ENCODE data around the gene DHRS7B.
"Not testable (repeated sequence)": the region's sequence is repeated elsewhere in the genome, so short reads cannot be mapped to it uniquely, and the experiment has no call there.

DHRS7B gene

DNA sequence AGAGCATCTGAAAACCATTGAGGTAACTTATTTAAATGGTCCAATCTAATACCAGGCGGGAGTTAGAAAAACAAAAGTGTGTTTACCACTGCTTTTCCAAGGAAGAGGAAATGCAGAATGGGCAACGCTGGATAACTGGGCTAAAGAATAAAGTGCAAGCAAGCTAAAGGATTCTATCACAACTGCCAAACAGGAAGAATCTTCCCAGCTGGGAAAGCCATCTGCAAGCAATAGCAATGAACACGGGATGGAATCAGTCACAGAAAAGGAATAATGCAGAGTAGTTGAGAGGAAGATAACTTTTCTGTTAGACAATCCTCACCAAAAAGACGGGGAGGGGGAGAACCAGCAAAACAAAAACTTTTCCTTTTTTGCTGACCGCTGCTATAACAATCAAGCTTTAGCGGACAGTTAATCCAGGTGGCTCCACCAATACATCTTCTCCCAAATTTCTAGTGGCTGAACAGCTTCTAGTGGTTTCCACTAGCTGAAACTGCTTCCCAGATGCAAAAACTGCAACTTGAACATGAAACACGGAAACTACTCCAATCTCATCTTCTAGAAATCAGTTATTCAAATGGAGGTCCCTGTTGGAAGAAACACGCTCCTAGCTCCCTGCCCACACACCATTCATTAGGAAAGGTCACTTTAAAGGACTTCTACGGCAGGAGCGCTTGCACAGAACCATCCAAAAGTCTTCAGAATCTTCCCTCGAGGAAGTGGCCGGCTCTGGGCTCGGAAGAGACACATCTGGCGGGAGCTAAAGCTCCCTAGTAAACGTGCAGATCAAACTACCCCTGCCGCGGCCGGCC is 86.3 kb downstream of the DHRS7B start:
- no peak for DNase-seq

DNA sequence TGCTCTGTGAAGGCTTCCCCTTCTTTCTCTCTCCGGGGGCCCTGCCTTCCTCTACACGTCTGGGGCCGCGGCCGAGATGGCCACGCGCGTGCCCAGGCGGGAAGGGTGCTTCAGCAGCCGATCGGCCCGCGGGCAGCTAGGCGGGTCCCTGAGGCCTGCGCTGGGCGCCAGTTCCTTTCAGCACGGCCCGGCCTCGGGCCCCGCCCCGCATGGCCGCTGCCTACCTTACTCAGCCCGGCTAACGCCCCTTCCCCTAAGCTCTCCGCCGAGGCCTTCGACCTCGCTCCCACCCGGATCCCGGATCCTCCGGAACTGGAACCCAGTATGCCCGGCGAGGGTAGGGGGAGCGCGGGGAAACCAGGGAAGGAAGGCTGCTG is 86.9 kb downstream of the DHRS7B start:
- DNase-seq = peak; percentile 6

DNA sequence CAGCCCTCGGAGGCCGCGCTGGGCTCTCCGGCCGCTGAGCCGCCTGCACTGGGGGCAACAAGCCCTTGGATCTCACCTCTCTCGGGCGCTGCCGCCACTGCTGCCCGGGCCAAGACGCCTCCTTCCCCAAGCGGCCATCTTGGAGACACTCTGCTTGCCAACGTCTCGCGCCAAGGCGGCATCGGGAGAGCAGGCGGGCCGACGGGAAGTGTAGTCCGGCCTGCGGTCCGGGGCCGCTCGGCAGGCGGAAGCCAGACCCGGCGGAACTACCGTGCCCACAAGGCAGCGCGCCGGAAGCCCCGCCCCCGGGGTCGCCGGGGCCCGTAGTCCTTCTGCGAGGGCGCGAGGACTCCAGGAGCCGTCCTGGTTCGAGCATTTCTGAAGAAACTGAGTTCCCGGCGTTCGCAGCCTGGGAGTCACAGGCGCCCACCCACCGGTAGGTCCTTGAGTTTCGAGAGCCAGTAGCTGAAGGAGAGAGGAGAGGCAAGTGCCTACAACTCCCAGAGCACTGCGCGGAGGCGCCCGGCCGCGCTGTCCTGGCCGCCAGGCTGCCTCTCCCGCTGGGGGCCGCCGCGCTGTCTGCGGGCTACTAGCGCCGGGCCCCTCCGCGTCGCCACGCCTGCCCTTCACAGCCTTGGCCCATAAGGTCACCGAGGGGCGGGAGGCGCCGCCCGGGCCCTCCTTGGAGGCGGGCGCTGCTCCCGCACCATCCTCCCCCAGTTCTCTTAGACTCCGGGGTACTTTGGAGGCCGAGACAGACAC is 87.4 kb downstream of the DHRS7B start, which contains the start of gene TMEM11:
TSS of gene TMEM11 (minus strand) at position 147 of the 762 bp plus-strand sequence. CDS start at position 138, 9 bp downstream.
- DNase-seq = peak; percentile 93

DNA sequence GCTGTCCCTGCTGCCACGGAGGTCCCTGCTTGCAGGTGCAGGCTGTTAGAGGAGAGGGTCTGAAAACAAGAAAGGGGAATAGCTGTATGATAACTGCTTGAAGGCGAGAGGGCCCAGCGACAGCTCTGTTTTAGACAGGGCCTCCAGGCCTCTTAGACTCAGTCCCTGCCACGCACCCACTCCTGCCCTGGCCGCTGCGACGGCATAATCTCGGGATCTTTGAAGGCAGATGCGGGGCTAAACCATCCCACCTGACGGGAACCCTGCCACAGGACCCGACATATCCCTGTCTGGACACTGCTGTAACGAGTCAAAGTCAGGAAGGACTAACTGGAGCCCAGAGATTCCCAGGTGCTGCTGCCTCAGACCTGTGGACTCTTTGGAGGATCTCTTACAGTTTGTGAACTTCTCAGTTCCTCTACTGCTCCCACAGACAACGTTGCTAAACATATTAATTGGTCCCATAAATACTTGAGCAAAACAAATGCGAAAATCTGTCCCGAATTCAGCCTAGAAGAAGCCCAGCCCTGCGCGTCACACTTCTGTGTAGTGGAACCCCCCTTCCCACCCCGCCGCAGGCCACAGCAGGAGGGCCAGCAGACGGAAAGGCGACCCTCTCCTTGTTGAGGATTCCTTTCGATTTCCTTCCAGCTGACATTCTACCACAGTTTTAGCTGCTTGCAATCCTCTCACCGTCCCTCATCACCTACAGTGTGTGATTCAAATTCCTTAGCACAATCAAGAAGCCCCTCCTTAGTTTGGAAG is 88.2 kb downstream of the DHRS7B start:
- DNase-seq = peak; percentile 22

DNA sequence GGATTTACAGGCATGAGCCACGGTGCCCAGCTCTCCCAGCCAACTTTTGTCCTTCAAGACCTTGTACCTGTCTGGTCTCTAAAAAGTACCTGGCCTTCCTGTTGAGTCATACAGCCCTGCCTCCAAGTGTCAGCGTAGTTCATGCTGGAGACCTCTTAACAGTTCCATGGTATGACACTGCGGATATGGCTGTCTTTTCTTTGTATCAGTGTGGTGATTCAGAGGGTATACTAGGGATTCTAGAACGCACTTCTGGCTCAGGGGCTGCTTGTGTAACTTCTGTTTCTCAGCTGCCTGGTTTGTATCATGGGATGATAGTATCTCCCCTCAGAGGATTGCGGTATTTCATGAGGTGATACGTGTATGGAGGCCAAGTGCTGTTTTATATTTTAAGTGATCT is 89.2 kb downstream of the DHRS7B start:
- DNase-seq = no peak

DNA sequence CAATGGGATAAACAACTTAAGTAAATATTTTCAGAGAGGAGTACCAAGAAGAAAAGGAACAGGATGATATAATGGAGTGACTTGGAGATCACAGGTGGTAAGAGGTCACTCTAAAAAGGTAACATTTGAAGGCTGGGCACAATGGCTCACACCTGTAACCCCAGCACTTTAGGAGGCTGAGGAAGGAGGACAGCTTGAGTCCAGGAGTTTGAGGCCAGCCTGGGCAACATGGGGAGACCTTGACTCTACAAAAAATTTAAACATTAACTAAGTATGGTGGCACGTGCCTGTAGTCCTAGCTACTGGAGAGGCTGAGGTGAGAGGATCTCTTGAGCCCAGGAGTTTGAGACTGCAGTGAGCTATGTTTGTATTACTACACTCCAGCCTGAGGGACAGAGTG is 90.6 kb downstream of the DHRS7B start:
- DNase-seq = no peak

DNA sequence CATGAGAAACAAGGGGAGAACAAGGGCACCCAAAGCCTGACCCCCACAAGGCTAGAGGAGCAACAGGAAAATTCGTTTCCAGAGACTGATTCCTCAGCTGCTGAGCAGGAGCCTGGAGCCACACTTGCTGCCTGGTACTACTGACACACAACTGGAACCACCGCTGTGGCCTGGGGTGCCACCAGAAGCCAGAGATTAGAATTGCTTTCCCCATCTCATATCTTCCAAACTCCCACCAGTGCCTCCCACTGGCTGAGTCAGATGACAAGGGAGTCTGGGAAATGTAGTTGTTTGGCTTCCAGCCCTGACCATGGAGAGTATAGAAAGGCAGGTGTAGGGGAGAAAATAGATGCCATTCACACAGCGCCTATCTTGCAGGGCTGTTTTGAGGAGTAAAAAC is 91.3 kb downstream of the DHRS7B start:
- no peak for DNase-seq

DNA sequence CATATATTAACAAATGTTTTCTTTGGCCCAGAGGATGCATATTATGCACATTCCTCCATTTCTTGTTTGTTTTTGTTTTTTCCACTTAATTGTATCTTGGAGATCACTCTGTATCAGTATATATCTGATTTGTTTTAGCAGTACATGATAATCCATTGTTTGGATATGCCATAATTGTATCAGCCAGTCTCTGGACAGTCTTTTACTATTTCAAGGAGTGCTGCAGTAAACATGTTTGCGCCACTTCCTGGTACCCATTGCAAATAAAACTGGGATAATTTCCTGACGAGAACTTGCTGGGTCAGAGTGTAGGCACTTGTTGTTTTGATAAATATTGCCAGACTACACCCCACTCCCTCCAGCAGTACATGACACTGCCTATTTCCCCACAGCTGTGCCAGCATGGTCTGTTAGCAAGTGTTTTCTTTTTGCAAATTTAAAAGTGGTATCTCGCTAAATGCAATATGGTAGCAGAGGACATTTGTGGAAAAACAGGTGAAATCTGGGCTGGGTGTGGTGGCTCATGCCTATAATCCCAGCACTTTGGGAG is 92.1 kb downstream of the DHRS7B start:
- no peak for DNase-seq

DNA sequence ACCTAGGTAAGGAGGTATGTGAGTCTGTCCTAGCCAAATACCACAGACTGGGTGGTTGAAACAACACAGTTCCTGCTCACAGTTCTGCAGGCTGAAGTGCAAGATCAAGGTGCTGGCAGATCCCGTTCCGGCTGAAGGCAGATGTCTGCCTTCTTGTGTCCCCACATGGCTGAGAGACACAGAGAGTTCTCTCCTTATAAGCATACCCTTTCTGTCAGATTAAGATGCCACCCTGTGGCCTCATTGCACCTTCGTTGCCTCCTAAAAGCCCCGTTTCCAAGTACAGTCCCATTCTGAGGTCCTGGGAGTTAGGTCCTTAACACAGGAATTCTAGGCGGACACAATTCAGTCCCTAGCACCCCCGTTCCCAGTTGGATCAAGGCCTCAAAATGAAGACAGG is 96.3 kb downstream of the DHRS7B start:
- no peak for DNase-seq

DNA sequence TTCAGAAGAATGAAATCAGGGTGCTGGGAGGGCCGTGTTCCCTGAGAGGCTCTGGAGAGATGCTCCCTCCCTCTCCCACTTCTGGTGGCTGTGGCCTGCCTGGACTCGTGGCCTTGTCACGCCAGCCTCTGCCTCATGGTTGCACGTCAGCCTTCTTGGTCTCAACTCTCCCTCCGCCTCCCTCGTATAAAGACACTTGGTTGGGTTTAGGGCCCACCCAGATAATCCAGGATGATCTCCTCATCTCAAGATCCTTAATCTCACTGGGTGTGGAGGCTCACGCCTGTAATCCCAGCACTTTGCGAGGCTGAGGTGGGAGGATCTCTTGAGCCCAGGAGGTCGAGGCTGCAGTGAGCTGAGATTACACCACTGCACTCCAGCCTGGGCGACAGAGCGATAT is 100.5 kb downstream of the DHRS7B start:
- DNase-seq = not testable (repeated sequence)

DNA sequence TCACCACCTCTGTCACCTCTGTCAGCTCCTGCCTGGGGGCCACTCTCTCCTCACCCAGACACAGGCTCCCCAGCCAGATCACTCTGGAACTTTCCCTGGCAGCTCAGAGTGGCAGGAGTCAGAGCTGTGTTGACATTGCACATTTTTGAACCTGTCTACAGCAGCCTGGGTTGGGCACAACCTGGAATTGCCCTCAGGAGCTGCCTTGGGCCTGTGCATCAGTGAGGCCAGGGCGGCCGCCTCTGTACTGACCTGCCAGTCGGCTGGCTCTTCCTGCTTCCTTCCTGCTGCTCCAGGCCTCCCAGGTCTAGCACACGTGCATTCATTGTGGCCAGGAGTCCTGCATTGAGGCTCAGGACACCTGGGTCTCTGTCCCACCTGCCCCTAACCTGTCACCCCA is 101.3 kb downstream of the DHRS7B start:
- DNase-seq = no peak

DNA sequence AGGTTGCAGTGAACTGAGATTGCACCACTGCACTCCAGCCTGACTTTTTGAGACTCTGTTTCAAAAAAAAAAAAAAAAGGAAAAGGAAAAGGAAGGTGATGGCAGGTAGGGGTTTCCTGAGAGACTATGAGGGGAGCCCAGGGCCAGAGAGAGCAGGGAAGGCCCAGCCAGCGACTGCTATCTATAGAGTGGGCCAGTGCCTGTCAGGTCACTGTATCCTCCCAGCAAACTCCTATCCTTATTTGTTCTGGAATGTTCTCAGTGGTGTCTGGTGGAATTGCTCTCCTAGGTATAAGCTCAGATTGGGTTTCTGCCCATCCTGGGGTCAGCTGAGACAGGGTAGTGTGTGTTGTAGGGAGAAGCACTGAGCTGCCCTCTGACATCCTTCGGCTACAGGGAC is 102.1 kb downstream of the DHRS7B start:
- no peak for DNase-seq

DNA sequence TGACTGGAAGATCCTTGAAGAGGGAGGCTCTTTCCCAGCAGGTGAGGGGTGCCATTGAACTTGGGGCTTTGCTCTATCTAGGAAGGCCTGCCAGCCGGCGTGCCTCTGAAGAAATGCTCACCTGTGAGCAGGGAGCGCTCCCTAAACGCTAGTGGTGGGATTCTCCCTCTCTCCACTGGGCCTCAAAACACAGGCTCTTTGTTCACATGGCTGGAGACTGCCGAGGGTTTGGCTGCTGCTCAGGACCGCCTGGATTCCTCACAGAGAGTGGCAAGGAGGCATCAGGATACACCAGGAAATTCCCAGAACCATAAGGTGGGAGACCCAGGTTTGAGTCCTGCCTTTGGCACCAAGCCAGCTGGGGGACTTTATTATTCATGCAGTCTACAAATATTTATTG is 104.8 kb downstream of the DHRS7B start:
- no peak for DNase-seq

DNA sequence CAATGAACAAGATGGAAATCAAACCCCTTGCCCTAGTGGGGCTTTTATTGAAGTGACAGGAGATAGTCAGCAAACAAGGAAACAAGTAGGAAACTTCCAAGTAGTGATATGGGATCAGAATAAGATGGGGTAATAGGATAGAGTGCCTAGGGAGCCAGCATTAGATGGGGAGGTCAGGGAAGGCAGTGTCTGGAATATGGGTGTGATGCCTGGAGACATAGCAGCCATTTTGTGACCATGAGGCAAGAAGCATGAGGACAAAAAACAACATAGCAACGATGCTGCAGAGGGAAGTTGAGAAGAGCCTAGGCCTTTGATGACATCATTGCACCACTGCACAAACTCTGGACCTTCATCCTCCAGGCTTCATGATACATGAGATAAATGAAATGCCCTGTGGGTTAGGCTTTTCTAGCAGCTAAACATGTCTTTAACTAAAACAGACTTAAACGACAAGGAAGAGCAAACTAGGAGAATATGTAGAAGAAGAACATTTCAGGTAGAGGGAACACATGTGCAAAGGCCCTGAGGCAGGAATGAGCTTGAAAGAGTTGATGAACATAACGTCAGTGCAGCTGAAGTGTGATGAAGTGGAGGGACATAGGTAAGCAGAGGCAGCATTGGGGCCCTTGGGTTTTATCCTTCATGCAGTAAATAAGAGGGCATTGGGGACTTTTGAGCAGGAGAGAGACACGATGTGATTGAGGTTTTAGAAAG is 105.4 kb downstream of the DHRS7B start:
- DNase-seq = no peak

DNA sequence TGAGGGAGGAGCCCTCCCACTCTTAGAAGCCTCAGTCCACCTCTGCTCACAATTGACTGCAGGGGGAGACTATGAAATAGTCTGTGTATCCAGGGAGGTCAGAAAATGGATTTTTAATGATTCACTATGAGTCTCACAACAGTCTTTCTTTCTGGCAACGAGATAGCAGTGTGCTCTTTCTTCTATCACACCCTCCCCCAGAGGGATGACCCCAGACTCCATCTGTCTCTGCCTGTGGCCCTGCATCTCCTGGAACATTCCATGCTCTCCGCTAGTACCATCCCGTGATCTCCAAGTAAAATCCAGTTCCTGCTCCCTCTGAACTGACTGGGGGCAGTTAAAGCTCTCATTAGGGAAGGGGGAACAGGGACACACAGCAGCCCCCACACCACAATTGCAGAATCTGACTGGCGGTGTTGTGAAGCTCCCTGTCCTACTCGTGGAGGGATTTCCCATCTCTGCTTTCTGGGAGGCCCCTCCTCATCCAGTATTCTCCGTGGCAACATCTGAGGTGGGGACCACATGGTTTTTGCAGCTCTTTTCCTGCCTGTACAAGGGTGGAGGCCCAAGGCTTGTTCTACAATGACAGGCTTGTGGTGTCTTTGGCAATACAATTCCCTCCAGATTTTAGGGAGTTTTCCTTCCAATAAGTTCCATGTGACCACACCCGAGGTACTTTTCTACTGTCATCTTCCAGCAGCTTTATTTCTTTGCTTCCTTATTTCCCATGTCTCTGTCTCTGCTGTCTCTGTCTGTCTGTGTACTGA is 107.0 kb downstream of the DHRS7B start:
- DNase-seq = no peak

DNA sequence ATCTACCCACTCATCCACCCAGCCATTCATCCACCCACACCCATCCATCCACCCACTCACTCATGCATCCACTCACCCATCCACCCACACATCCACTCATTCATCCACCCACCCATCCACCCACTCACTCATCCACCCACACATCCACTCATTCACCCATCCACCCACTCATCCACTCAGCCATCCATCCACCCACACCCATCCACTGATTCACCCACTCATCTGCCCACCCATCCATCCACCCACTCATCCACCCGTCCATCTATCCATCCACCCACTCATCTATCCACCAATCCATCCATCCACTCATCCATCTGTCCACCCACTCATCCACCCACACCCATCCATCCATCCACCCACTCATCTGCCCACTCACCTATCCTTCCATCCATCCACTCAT is 109.2 kb downstream of the DHRS7B start:
- no peak for DNase-seq

DNA sequence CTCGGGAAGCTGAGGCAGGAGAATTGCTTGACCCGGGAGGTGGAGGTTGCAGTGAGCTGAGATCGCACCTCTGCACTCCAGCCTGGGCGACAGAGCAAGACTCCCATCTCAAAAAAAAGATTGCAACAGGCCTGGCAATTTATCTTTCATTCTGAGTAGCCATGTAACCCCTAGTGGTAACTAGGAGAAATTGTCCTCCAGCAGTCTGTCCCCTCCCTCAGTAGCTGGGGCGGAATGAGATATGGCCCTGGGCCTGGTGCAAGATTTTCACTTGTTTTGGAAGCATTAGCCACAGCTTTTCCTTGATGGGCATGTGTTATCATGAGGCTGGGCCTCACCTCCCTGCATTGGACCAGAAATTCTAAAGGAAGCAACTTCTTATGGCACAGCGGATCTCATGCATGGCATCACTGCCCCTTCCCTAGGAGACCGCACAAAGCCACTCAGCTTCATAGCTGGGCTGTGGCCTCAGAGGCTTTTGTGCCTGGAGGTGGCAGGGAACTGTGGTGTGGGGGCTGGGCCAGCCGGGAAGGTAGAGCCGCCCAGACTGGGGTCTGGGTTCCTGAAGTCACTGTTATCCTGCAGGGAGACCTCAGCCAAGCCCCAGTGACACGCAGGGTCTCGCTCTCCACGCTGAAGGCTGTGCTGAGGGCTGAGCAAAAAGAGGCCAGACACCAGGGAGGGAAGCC is 113.1 kb downstream of the DHRS7B start:
- peak; percentile 17 for DNase-seq

DNA sequence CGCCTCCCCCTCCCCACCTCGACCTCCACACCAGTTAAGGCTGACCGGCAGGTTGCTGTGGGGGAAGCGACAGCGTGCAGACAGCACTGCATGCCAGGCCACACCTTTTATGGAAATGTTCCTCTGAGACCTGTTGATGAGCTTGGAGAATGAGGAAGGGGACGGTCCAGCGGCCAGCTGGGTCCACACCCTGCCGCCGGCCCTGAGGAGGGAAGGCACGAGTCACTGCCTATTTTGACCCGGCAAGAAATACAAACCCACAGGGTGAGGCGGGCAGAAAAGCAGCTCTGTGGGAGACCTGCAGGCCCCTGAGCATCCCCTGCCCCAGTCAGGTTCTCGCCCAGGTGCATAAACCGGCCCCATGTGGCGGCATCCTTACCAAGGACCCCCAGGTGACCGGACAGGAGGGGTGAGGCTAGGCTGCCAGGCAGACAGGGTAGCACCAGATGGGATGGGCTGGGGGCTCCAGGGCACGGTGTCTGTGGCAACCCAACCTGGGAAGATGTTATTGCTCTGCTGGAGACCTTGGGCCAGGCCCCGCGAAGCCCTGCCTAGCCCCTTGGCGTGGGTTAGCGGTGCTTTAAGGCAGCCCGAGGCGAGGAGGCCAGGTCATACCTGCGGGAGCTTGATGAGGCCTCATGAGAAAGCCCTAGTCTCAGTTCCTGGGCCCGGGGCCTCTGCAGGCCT is 113.7 kb downstream of the DHRS7B start:
- no peak for DNase-seq
